Stimulated activated CD4-positive, alpha-beta T cell treated with anti-CD3 and anti-CD28 coated beads, Interleukin-4, amount 100 ng/mL, for 24 hours (primary cell): Measurements from ENCODE around the gene SCGB2A2.

ENCODE experiments used
- DNase-seq: peaks from one replicate; pipeline ENCODE4 v3.0.0-alpha.2; 2020

The SCGB2A2 gene

GRCh38 chr11:62269654-62270278, at the start of gene SCGB2A2:
TSS of gene SCGB2A2 (plus strand) at chr11:62270158. CDS start at chr11:62270217, 59 bp downstream.
- DNase-seq = no peak

DNA sequence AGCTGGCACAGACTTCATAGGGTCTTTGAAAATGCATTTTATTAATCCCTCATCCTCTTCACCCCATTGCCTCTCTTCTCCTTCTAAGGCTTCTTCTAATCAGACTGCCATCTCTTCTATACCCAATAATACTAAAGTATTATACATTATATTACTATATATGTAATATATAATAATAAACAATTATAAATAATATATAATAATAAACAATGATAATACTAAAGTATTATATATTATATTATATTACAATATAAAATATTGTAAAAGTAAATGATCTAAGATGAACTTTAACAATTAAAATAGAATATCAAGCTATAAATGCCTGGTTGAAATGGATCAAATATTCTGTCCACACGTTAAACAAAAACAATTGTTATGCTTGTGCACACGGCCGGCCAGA, 48.5 kb upstream of the SCGB2A2 start:
- no peak for DNase-seq

- DNase-seq = no peak
Measured at GRCh38 chr11:62223095-62223494, 46.9 kb upstream of the SCGB2A2 start.

GRCh38 chr11:62233730-62234129, 36.2 kb upstream of the SCGB2A2 start:
- DNase-seq = no peak

DNA sequence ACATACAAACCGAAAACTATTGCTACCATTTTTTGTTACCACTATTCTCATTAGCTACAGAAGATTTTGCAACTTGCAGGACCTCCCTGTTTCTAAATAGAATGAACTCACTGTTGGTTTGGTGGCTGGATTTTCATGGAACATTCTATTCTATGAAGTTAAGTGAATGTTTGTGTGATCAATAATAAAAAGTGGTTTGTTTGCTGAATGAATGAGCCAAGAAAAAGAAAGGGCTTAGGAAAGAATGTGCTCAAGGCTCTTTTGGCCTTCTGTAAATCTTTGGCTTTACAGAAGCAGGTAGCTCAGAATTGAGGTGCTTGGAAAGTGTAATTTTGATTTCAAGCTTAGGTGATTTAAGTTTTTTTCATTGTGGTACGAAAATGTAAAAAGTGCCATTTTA, 33.8 kb upstream of the SCGB2A2 start:
- no peak for DNase-seq

DNA sequence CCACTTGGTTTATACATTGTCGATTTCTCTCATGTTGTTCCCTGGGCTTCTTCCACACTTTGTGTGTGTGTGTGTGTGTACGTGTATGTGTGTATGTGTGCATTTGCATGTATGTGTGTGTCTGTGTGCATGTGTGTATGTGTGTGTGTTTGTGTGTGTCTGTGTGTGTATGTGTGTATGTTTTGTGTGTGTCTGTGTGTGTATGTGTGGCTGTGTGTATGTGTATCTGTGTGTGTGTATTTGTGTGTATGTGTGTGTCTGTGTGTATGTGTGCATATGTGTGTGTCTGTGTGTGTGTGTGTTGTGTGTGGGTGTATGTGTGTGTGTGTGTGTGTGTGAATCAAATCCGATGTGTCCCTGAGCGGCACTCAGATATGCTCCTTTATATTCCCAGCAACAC, 32.5 kb upstream of the SCGB2A2 start:
- DNase-seq = no peak

- no peak for DNase-seq
Measured at GRCh38 chr11:62238151-62238550, 31.8 kb upstream of the SCGB2A2 start.

DNA sequence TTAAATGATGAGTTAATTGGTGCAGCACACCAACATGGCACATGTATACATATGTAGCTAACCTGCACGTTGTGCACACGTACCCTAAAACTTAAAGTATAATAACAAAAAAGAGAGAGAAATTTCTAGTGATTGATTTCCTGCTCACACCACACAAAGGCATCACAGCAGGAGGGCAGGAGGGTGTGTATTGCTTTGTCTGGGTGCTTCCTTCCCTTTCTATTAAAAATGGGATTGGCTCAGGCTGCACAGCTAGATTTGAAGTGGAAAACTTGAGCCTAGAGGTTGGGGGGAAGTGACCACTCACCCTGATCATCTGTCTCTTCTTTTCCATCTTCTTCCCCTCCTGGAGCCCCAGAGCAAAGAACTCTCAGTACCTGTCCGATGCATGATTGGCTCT, 28.9 kb upstream of the SCGB2A2 start:
- DNase-seq = no peak

DNA sequence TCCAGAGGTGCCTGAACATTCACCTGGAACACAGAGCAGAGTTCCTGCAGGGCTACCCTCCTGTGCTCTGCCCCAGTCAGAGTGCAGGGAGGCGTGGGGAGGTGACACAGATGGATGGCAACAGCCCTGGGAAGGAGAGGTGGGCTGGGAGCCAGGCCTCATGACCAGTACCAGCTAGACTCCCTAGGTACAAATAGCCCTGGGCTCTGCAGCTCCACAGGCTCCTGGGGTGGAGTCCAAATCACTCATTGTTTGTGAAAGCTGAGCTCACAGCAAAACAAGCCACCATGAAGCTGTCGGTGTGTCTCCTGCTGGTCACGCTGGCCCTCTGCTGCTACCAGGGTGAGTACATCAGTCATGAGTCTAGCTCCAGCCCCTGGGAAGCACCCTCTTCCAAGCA, 27.9 kb upstream of the SCGB2A2 start, which contains the start of gene SCGB1D2:
SCGB1D2 (plus strand) TSS at position 219 of the 400 bp plus-strand sequence; CDS start at position 288, 69 bp downstream.
- no peak for DNase-seq

- no peak for DNase-seq
Measured at GRCh38 chr11:62245271-62245753, 24.6 kb upstream of the SCGB2A2 start.

DNA sequence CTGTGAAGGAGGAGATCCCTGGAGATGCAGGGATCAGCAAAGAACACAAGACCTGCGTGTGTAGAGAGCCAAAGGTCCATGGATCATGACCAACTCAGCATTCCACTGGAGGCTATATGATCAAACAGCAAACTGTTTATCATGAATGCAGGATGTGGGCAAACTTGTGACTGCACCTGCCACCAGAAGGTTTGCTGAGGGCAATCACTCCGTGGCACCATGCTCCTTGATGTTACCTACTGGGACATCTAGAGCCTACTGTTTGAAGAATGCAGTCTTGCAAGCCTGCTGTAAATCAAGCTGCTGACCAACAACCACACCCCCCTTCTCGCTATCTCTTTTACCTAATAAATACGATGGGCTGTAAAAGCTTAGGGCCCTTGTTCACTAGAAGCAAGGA, 18.3 kb upstream of the SCGB2A2 start:
- no peak for DNase-seq

- no peak for DNase-seq
Measured at GRCh38 chr11:62253999-62254542, 15.9 kb upstream of the SCGB2A2 start.

GRCh38 chr11:62256281-62256680, 13.7 kb upstream of the SCGB2A2 start:
- no peak for DNase-seq

DNA sequence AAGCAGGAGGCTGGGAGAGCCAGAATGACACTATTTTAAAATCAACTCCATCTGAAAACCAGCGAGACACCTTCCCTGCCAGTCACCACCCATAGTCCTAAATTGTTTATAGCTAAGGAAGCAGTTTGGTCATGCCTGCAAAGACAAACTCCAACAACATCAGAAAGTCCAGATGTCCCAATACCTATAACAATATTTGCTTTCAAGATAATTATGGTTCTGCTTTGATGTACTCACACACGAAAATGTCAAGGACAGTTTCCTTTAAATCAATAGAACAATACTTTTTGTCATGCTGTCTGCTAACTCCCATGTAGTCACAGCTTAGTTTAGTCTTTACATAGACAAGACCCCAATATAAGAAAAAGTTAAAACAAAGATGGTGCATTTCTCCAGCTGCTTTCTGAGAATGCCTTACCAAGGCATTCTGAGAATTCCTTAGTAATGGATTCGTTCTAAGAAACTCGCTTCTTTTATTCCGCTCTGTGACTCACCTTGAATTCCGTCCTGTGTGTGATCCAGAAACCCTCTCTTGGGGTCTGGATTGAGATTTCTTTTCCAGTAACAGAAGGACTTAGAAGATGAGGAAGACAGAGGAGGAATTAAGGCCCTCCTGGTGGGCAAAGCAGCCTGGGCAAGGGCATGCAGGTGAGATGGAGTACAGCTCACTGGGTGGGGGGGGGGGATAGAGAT, 9.6 kb upstream of the SCGB2A2 start:
- no peak for DNase-seq

DNA sequence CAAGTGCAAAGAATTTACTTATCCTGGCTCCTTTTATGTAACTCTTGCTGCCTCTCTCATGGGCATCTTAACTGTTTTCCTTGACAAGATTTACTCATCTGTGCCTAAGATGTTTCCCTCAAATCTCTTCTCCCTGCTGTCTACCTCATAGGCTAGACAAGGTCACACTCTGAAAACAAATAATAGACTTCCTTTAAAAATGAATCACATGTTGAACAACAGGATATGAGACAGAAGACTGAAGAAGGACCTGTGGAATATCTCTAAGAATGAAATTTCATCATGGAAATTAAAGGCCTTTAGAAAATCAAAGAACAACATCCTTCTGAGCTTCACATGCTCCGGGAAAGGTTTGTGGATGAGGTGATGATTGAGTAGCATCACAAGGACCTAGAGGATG, 6.0 kb upstream of the SCGB2A2 start:
- DNase-seq = no peak

DNA sequence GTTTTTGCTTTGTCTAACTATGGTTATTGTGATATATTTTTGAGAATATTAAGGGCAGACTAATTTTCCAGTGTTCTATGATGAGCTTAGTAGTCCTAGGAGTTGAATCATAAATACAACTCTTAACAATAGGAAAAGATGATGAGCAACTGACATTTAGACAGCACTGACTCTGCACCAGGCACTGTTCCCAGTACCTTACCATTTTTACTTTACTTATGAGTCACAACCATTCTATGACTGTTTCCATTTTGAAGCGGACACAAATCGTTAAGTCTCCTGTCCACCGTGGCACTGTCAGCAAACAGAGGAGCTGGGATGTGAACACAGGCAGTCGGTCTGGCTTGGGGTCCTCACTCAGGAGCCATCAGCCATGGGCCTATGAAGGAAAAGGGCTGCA, 3.4 kb upstream of the SCGB2A2 start:
- DNase-seq = no peak

- no peak for DNase-seq
Measured at GRCh38 chr11:62267050-62267449, 2.9 kb upstream of the SCGB2A2 start.

- DNase-seq = no peak
Measured at GRCh38 chr11:62267576-62267975, 2.4 kb upstream of the SCGB2A2 start.

- no peak for DNase-seq
Measured at GRCh38 chr11:62273284-62273683, 3.3 kb downstream of the SCGB2A2 start.

DNA sequence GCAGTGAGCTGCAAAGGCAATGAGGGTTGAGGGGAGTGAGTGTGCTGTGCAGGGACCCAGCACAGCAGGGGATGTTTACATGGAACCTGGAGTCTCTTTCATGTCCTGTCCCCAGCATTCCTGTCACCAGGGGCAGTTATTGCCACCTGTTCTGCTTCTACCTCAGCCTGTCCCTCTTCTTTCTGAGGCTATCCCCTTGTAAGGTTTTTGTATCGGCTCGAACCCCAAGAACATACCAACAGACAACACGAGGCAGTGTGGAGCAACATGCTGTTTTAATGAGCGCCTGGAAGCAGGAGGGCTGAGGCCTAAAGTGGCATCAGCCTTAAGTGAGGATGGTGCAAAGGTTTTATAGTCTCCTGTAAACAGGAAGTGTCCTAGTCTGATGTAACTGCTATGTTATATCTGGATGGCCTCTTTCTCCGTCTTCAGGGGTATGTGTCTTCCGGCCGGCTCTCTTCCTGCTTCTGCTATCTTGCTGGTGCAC, 3.9 kb downstream of the SCGB2A2 start:
- DNase-seq = no peak

DNA sequence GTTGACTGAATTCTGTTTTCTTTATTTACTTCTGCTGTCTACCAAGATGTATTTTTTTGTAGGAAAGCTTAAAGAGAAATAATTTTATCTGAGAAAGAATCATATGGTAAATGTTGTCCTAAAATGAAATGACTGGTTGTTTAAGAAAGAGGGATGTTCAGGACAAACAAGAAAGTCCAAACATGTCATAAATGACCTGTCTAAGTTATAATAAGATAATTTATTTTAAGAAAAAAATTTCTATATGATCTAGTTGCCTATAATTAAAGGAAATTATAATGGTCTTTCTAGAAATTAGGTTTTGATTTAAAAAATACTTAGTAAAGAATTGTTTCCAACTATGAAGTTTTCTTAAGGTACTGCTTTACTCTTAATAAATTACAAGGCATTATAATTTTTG, 10.5 kb downstream of the SCGB2A2 start:
- DNase-seq = no peak

DNA sequence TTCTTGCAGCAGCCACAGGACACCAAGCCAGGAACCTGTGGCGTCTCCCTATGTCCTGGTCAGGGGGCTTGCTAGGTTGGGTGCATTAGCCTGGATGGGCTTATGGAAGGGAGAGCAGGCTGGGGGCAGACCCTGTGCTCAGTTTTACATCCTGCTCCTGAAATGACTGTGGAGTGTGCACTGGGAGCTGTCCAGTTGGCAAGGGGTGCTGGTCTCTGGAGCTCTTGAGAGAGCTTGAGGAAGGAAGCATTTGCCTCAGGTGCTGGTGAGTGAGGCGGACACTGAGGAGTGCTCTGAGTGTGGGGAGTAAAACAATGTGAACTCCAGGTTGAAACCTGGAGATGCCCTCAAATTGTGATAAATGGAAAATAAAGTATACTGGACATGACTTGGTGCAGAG, 25.5 kb downstream of the SCGB2A2 start:
- DNase-seq = no peak

DNA sequence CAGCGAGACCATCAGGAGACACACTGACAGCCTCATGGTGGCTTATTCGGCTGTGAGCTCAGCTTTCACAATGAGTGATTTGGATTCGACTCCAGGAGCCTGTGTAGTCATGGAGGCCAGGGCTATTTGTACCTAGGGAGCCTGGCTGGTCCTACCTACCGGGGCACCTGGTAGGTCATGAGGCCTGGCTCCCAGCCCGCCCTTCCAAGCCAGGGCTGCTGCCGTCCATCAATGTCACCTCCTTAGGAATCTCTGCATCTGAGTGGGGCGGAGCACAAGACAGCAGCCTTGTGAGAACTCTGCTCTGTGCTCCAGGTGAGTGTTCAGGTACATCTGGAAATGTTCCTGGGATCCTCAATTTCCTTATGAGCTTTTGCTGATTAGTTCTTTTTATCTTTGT, 29.0 kb downstream of the SCGB2A2 start, which contains the start of gene SCGB1D4:
SCGB1D4 (minus strand) TSS at position 101 of the 400 bp plus-strand sequence; CDS start at position 36, 65 bp downstream.
- DNase-seq = no peak

DNA sequence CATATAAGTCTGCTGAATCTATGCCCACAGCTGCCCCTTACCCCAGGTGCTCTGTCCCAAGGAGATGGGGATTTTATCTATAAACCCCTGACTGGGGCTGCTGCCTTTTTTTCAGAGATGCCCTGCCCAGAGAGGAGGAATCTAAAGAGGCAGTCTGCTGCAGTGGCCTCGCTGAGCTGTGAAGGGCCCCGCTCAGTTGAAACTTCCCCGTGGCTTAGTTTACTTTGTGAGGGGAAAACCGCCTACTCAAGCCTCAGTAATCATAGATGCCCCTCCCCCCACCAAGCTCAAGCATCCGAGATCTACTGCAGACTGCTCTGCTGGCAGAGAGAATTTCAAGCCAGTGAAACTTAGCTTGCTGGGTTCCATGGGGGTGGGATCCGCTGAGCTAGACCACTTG, 36.3 kb downstream of the SCGB2A2 start:
- DNase-seq = no peak
